IPS-18a (cell line): Measurements from ENCODE around the gene CCDC102A.

Source experiments
- H3K27ac ChIP-seq: one replicate; pipeline ENCODE4 v1.5.1; 2013; ENCODE audit warnings: low read length
- H3K27me3 ChIP-seq: one replicate; pipeline ENCODE4 v1.6.1; 2013; ENCODE audit warnings: mild to moderate bottlenecking, low read length; ENCODE audit not compliant: control insufficient read depth, insufficient read depth
- H3K36me3 ChIP-seq: one replicate; pipeline ENCODE4 v1.6.1; 2013; ENCODE audit warnings: low read depth, low read length; ENCODE audit not compliant: control insufficient read depth
- H3K4me1 ChIP-seq: one replicate; pipeline ENCODE4 v1.6.1; 2013; ENCODE audit warnings: low read depth, low read length; ENCODE audit not compliant: control insufficient read depth
- H3K4me3 ChIP-seq: one replicate; pipeline ENCODE4 v1.5.1; 2013; ENCODE audit warnings: low read length
- H3K9ac ChIP-seq: one replicate; pipeline ENCODE4 v1.6.1; 2013; ENCODE audit warnings: mild to moderate bottlenecking, low read length, moderate library complexity
- H3K9me3 ChIP-seq: one replicate; pipeline ENCODE4 v1.6.1; 2013; ENCODE audit warnings: low read depth, low read length; ENCODE audit not compliant: control insufficient read depth

Gene CCDC102A

DNA sequence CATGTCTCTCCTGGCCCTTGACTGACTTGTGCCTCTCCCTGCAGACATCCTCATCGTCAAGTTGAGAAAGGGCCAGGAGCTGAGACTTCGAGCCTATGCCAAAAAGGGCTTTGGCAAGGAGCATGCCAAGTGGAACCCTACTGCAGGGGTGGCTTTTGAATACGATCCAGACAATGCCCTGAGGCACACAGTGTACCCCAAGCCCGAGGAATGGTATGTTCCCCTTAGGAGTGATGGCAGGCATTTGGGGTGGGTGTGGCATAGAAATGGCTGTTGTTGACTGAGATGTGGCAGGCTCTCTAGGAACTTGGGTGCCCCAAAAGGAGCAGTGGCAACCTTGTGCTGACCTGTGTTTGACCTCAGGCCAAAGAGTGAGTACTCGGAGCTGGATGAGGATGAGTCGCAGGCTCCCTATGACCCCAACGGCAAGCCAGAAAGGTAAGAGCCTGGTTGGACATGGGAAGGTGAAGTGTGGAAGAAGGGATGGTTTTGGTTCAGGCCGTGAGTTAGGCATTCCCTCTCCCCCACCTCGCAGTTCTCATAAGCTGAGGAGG, 66.4 kb downstream of the CCDC102A start:
- Histone ChIP-seq H3K9ac (no peak overlapping the region), H3K27ac (no peak overlapping the region), H3K27me3 (no peaks in the 10 kb centered on the region), H3K4me3 (no peak overlapping the region), H3K9me3 (no peaks in the 10 kb centered on the region), H3K36me3 (peaks cover 62% of the 10 kb centered on the region), H3K4me1 (peaks cover 16% of the 10 kb centered on the region)

DNA sequence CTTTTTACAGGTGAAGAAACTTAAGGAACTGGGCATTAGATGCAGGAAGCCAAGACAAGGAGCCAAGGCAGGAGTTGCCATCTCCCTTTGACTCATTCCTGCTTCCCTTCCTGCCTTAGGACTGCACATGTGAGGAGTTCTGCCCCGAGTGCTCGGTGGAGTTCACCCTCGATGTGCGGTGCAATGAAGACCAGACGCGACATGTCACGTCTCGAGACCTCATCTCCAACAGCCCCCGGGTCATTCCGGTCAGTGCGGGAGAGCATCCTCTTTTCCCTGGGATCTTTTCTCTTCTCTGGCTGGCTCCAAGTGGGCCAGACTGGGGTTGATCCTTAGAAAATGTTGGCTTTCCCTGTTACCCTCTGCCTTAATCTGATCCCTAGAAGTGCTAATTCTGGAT, 67.3 kb downstream of the CCDC102A start:
- no peaks in the 10 kb centered on the region for H3K9me3 ChIP-seq
- peaks cover 64% of the 10 kb centered on the region for H3K36me3 ChIP-seq
- no peak overlapping the region for H3K4me3 ChIP-seq
- H3K27ac ChIP-seq, result no peak overlapping the region
- H3K27me3 ChIP-seq, result no peaks in the 10 kb centered on the region
- no peak overlapping the region for H3K9ac ChIP-seq
- peaks cover 16% of the 10 kb centered on the region for H3K4me1 ChIP-seq

DNA sequence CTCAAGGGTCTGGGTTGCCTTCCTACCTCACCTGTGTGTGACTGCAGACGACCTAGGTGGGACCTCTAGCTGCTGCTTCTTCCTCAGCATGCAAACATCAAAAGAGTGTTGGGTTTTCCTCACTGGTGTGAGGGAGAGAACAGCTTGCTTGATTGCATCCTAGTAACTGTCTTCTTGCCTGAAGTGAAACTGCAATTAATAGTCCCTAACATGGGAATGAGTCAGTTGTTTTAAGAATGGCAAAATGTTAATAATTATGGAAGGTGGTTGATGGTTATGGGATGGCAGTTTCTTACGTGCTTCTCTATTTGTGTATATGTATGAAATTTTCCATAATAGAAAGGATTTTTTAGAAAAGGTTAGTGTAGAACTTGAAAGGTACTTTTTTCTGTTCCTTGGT, 68.0 kb downstream of the CCDC102A start:
- peaks cover 17% of the 10 kb centered on the region for H3K4me1 ChIP-seq
- peaks cover 67% of the 10 kb centered on the region for H3K36me3 ChIP-seq

DNA sequence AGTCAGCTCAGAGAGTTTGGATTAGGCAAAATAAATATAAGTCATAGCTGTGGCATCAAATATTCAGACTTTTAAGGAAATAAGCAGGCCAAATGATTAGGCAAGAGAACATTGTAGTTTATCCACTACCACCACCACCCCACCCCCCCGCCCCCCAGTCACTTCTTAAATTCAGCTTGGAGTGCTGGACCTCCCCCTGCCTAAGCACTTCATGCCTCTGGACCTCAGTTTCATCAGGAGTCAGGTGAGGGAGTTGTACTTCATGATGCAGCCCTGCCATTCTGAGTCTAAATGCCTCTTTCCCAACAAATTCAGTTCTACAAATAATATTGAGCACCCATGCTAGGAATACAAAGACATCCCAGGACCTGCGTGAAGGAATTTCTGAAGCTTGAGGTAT, 71.8 kb downstream of the CCDC102A start:
- H3K4me3 ChIP-seq, result no peak overlapping the region
- H3K9ac ChIP-seq, result no peak overlapping the region
- no peaks in the 10 kb centered on the region for H3K27me3 ChIP-seq
- no peak overlapping the region for H3K27ac ChIP-seq
- peaks cover 64% of the 10 kb centered on the region for H3K36me3 ChIP-seq
- H3K9me3 ChIP-seq, result no peaks in the 10 kb centered on the region
- peaks cover 3% of the 10 kb centered on the region for H3K4me1 ChIP-seq

More for the DNA sequence above, 68.0 kb downstream of the CCDC102A start:
- no peak overlapping the region for H3K9ac ChIP-seq
- H3K9me3 ChIP-seq, result no peaks in the 10 kb centered on the region
- H3K27ac ChIP-seq, result no peak overlapping the region
- no peaks in the 10 kb centered on the region for H3K27me3 ChIP-seq
- H3K4me3 ChIP-seq, result no peak overlapping the region

DNA sequence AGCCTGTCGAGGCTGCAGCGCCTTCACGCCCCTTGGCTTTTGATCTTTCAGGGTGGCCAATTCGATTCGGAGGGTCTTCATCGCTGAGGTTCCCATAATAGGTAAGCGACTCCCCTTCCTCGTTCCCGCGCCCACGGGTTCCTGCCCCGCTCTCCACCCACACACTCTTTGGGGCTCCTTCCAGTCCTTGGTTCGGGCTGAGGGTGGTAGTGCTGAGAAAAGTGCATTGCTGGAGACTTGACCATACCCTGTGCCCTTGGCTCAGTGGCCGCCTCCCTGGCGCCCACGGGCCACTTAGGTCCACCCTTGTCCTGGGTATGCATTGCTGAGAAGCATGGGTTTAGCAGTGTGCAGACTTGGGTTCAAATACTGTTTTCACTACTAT, 73.4 kb downstream of the CCDC102A start:
- Histone ChIP-seq H3K27ac (peak overlapping the region; percentile 18), H3K9ac (peak overlapping the region; percentile 66), H3K4me3 (peak overlapping the region; percentile 89), H3K27me3 (no peaks in the 10 kb centered on the region), H3K36me3 (peaks cover 56% of the 10 kb centered on the region), H3K4me1 (peaks cover 3% of the 10 kb centered on the region), H3K9me3 (no peaks in the 10 kb centered on the region)

DNA sequence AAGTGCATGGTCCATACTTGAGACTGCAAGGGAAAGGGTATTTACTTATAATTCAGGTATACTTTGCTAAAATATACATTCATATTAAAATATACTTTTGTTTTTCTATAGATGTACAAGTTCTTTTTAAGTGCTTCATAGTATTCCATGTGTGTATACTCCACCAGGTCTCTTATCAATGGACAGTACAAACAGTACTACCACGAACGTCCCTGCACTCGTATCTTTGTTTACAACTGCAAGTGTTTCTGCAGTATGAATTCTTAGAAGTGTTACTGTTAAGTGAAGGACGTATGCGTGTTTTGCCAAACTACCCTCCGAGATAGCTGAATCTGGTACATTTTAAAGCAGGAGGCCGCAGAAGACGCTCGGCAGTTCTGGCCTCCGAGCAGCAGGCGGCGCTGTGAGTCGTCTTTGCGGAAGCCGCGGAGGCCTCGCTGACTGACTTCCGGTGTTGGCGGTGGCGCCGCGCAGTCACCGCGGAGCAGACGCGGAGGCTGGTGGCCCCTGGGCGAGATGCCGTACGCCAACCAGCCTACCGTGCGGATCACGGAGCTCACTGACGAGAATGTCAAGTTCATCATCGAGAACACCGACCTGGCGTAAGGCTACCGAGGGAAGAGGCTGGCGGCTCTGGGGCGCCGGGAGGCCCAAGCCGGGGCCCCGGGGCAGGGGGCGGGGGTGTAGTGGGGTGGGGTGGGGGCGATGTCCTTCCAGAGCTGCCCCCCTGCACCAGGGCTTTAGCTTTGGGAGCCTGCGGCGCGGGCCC, 74.0 kb downstream of the CCDC102A start, which contains the start of gene POLR2C:
Gene POLR2C (plus strand): TSS at position 471 of the 769 bp plus-strand sequence. CDS start 46 bp downstream, at position 517.
- Histone ChIP-seq H3K27me3 (no peaks in the 10 kb centered on the region), H3K4me3 (peak within 1 kb of the TSS; percentile 89), H3K9me3 (no peaks in the 10 kb centered on the region), H3K4me1 (peaks cover 3% of the 10 kb centered on the region), H3K36me3 (peaks cover 59% of the 10 kb centered on the region), H3K9ac (peak within 1 kb of the TSS; percentile 66), H3K27ac (peak within 1 kb of the TSS; percentile 18)
